K562 (cell line): ENCODE measurements around the gene TMPO. TPM values are rescaled to one million over a fixed set of nuclear protein-coding genes. Genes with fewer than 3 reads are reported as not detected.
A peak's percentile ranks its signal among the peaks of the same experiment; 100 is the strongest.

Experiments used
- ATAC-seq: fragments of 200-7000 bp; cut with Tn5 transposase; 3 replicates; pipeline ENCODE4 v1.9.1; 2020; ENCODE audit warnings: moderate library complexity
- BruUV-seq: library from RNA; stranded (reverse); fragments of 400-500 nt; replicated peaks from 2 replicates; lab custom pipeline; 2021; lab: Mats Ljungman, UMichigan
- CTCF ChIA-PET: fragments of 300-600 bp; formaldehyde crosslinking; extraction: SDS; loops from one replicate; lab custom pipeline; 2021; ENCODE audit warnings: low intra/inter-chr PET ratio; lab: Yijun Ruan, JAX
- POLR2A ChIA-PET: fragments of 300-600, 350-650 bp; sonication (Branson Sonifier 250); formaldehyde crosslinking; extraction: SDS; loops from one replicate; lab custom pipeline; 2021; ENCODE audit warnings: antibody characterized with exemption, inconsistent platforms; lab: Yijun Ruan, JAX
- DNase-seq, 4 experiments: peaks; one replicate each; pipeline versions ENCODE4 v3.0.0 to v3.0.0-alpha.2; 2011 to 2018; ENCODE audit warnings: low spot score in 3 of 4, mixed read lengths in 3 of 4; ENCODE audit errors: extremely low read depth in 1 of 4
- FAIRE-seq: peaks from 2 replicates; lab custom pipeline; 2011; peaks lifted over from hg19 to GRCh38; lab: Jason Lieb, UNC
- H2AFZ ChIP-seq: 2 replicates; pipeline ENCODE4 v1.6.0; 2011; ENCODE audit warnings: low read depth, low read length, control low read depth, inconsistent platforms
- H3K27ac ChIP-seq: fragments of 200-600 bp; 3 replicates; pipeline ENCODE4 v1.8.0; 2011; ENCODE audit warnings: low read depth, mild to moderate bottlenecking, control low read depth, inconsistent platforms, low read length, moderate library complexity, mixed read lengths; ENCODE audit errors: extremely low read depth
- H3K27me3 ChIP-seq, 2 experiments: fragments of 300-600 bp in 1 of 2; 2 replicates in 1 of 2; 3 replicates in 1 of 2; pipeline versions ENCODE4 v1.6.0 to v1.8.0; 2011; ENCODE audit warnings: inconsistent platforms in 2 of 2, low read length in 2 of 2, mild to moderate bottlenecking in 1 of 2, mixed read lengths in 1 of 2, moderate library complexity in 1 of 2; ENCODE audit not compliant: control insufficient read depth in 2 of 2, insufficient read depth in 2 of 2
- H3K36me3 ChIP-seq: fragments of 300-600 bp; 3 replicates; pipeline ENCODE4 v1.8.0; 2011; ENCODE audit warnings: mild to moderate bottlenecking, low read length, inconsistent platforms; ENCODE audit not compliant: control insufficient read depth, insufficient read depth
- H3K4me1 ChIP-seq, 2 experiments: fragments of 200-600 bp in 1 of 2; replicated peaks in 1 of 2; 2 replicates in 1 of 2; 3 replicates in 1 of 2; pipeline versions ENCODE4 v1.5.1 to v1.8.0; 2011; ENCODE audit warnings: inconsistent platforms in 2 of 2, low read length in 2 of 2, mild to moderate bottlenecking in 1 of 2, mixed read lengths in 1 of 2, moderate library complexity in 1 of 2; ENCODE audit not compliant: control insufficient read depth in 2 of 2, insufficient read depth in 2 of 2
- H3K4me2 ChIP-seq: 2 replicates; pipeline ENCODE4 v1.6.1; 2011; ENCODE audit warnings: low read length, control low read depth, inconsistent platforms, mixed read lengths; ENCODE audit not compliant: insufficient read depth
- H3K4me3 ChIP-seq: fragments of 200-600 bp; sonication (generic), shearing (Covaris generic); 2 replicates; pipeline ENCODE4 v1.5.1; 2016; ENCODE audit warnings: control low read depth, inconsistent platforms
- H3K79me2 ChIP-seq: fragments of 200-600 bp; 3 replicates; pipeline ENCODE4 v1.8.0; 2011; ENCODE audit warnings: low read length, inconsistent platforms; ENCODE audit not compliant: control insufficient read depth, insufficient read depth
- H3K9ac ChIP-seq, 2 experiments: 2 replicates each; pipeline versions ENCODE4 v1.6.0 to v1.6.1; 2011; ENCODE audit warnings: low read depth in 2 of 2, low read length in 2 of 2, control low read depth in 1 of 2, inconsistent platforms in 1 of 2, mild to moderate bottlenecking in 1 of 2, mixed read lengths in 1 of 2; ENCODE audit not compliant: insufficient read depth in 1 of 2
- H3K9me1 ChIP-seq: one replicate; pipeline ENCODE4 v1.6.0; 2011; ENCODE audit warnings: inconsistent platforms, mild to moderate bottlenecking, low read length, moderate library complexity; ENCODE audit not compliant: control insufficient read depth, insufficient read depth
- H3K9me3 ChIP-seq: replicated peaks from 2 replicates; pipeline ENCODE4 v1.5.1; 2011; ENCODE audit warnings: low read depth, low read length, inconsistent platforms; ENCODE audit not compliant: control insufficient read depth, insufficient read depth
- H4K20me1 ChIP-seq: replicated peaks from 2 replicates; pipeline ENCODE4 v1.6.1; 2011; ENCODE audit warnings: low read length, inconsistent platforms, mixed read lengths; ENCODE audit not compliant: control insufficient read depth, insufficient read depth
- E2F5 ChIP-seq: sonication (generic); formaldehyde crosslinking; IDR thresholded peaks from 2 replicates; pipeline ENCODE4 v1.8.0; 2022; ENCODE audit warnings: mild to moderate bottlenecking, missing genetic modification reagents
- HINFP ChIP-seq: fragments of 450-650 bp; conservative IDR thresholded peaks from 2 replicates; pipeline ENCODE4 v1.6.1; 2016; ENCODE audit warnings: missing genetic modification characterization, low read depth, mild to moderate bottlenecking, control low read depth, missing compliant biosample characterization
- MEIS2 ChIP-seq: fragments of 450-650 bp; IDR thresholded peaks from 2 replicates; pipeline ENCODE4 v1.6.1; 2014; ENCODE audit warnings: mild to moderate bottlenecking; ENCODE audit not compliant: partially characterized antibody
- MNT ChIP-seq, 2 experiments: fragments of 450-650 bp; conservative IDR thresholded peaks; 2 replicates each; pipeline ENCODE4 v1.6.1; 2017; ENCODE audit warnings: mild to moderate bottlenecking in 2 of 2, moderate library complexity in 2 of 2
- MTA3 ChIP-seq: fragments of 450-650 bp; formaldehyde crosslinking; IDR thresholded peaks from 2 replicates; pipeline ENCODE4 v1.6.1; 2017; ENCODE audit warnings: mild to moderate bottlenecking, borderline replicate concordance
- NBN ChIP-seq: fragments of 450-650 bp; IDR thresholded peaks from 2 replicates; pipeline ENCODE4 v1.6.1; 2016; ENCODE audit warnings: low read depth, mild to moderate bottlenecking
- NEUROD1 ChIP-seq: fragments of 150-350 bp; IDR thresholded peaks from 2 replicates; pipeline ENCODE4 v1.6.1; 2014; ENCODE audit warnings: borderline replicate concordance, low read length, low read depth; ENCODE audit not compliant: partially characterized antibody
- NR2C1 ChIP-seq, 2 experiments: fragments of 450-650 bp; IDR thresholded peaks; 2 replicates each; pipeline ENCODE4 v1.6.1; 2017; ENCODE audit warnings: mild to moderate bottlenecking in 2 of 2, antibody characterized with exemption in 1 of 2, inconsistent platforms in 1 of 2, missing compliant biosample characterization in 1 of 2, missing genetic modification characterization in 1 of 2
- PHB2 ChIP-seq: fragments of 450-650 bp; IDR thresholded peaks from 2 replicates; pipeline ENCODE4 v1.6.1; 2017; ENCODE audit warnings: low read depth
- PTBP1 ChIP-seq: fragments of 200-400 bp; formaldehyde crosslinking; IDR thresholded peaks from 2 replicates; pipeline ENCODE4 v1.6.1; 2017; ENCODE audit warnings: low read depth, low read length
- SIN3B ChIP-seq: fragments of 450-650 bp; IDR thresholded peaks from 2 replicates; pipeline ENCODE4 v1.6.1; 2017; ENCODE audit warnings: low read depth, mild to moderate bottlenecking, moderate library complexity
- SMAD1 ChIP-seq: fragments of 150-350 bp; IDR thresholded peaks from 2 replicates; pipeline ENCODE4 v1.6.1; 2014; ENCODE audit warnings: low read length, low read depth; ENCODE audit not compliant: partially characterized antibody
- SOX6 ChIP-seq: fragments of 450-650 bp; IDR thresholded peaks from 2 replicates; pipeline ENCODE4 v1.6.1; 2014; ENCODE audit warnings: mild to moderate bottlenecking
- TRIM24 ChIP-seq, 2 experiments: fragments of 450-650 bp; IDR thresholded peaks; 2 replicates each; pipeline ENCODE4 v1.6.1; 2016
- ZBTB11 ChIP-seq, 3 experiments: fragments of 200-800 bp in 1 of 3; fragments of 250-450 bp in 1 of 3; fragments of 450-650 bp in 1 of 3; sonication (Bioruptor Pico) in 1 of 3; sonication (Bioruptor generic) in 1 of 3; formaldehyde crosslinking in 1 of 3; IDR thresholded peaks; 2 replicates each; pipeline versions ENCODE4 v1.6.1 to v1.8.0; 2016 to 2022; ENCODE audit warnings: mild to moderate bottlenecking in 2 of 3, missing genetic modification characterization in 2 of 3, missing compliant biosample characterization in 1 of 3, moderate library complexity in 1 of 3
- ZNF24 ChIP-seq: fragments of 450-650 bp; IDR thresholded peaks from 2 replicates; pipeline ENCODE4 v1.6.1; 2016
- WGBS: fragments of 100-300 bp; shearing (Covaris generic); methylation state at CpG from one replicate; pipeline ENCODE4 v1.1.6; 2016; ENCODE audit warnings: low coverage, mixed read lengths; ENCODE audit not compliant: insufficient coverage; ENCODE audit errors: missing lambda C conversion rate; 5-methylcytosine and 5-hydroxymethylcytosine counted together
- in situ Hi-C: fragments of 300-500 bp; cut with MboI; formaldehyde crosslinking; loops from 4 replicates; pipeline ENCODE4 v1.15.0; 2018; ENCODE audit warnings: inconsistent platforms, mixed read lengths
- intact Hi-C: fragments of 100-400 bp; cut with micrococcal nuclease; formaldehyde crosslinking; loops from 2 replicates; pipeline ENCODE4 v1.14.2; 2022
- polyA plus RNA-seq, 8 experiments: library from polyadenylated mRNA; depleted of rRNA in 4 of 8; stranded (reverse) in 5 of 8; unstranded in 3 of 8; fragments of >200 nt; fragmentation: Nextera tagmentation in 2 of 8; fragmentation: Illumina TruSeq in 1 of 8; extraction: Ambion mirVana in 2 of 8; extraction: Trizol in 1 of 8; gene quantifications; 2 replicates each; pipeline versions ENCODE4 v1.2.1 to v1.2.3, GENCODE V29; 2011 to 2014; ENCODE audit warnings: inconsistent platforms in 1 of 8, missing spikeins in 1 of 8
- total RNA-seq, 7 experiments: library from RNA; depleted of rRNA in 6 of 7; stranded (reverse); fragments of >200 nt in 6 of 7; fragmentation: Illumina TruSeq in 2 of 7; extraction: Trizol in 2 of 7; gene quantifications; 2 replicates each; pipeline versions ENCODE4 v1.2.1 to v1.2.3, GENCODE V29; 2011 to 2021; ENCODE audit warnings: low replicate concordance in 1 of 7

The TMPO gene
- total and polyA plus RNA-seq, 9 of the 15 experiments (the other 6 are each of a cell fraction or from before 2014, with no cell fraction given) = 62.1 to 263 (median 182) TPM

- in situ Hi-C loops (no loop called here), intact Hi-C loops (no loop called here)
- Histone ChIP-seq H3K27me3 (no peaks in the 10 kb centered on the region), H3K9me3 (no peaks in the 10 kb centered on the region), H3K4me2 (no peak overlapping the region), H3K9ac (no peak overlapping the region), H3K9me1 (no peaks in the 10 kb centered on the region), H3K4me3 (no peak overlapping the region), H3K4me1 (no peaks in the 10 kb centered on the region), H4K20me1 (no peaks in the 10 kb centered on the region), H2AFZ (no peak overlapping the region), H3K79me2 (no peaks in the 10 kb centered on the region), H3K36me3 (peaks cover 46% of the 10 kb centered on the region), H3K27ac (no peak overlapping the region)
- ATAC-seq (peak; percentile 11; the same call in 1 of the 3 replicates), DNase-seq (no peak), FAIRE-seq (no peak)
- BruUV-seq = no TSS peak
- POLR2A ChIA-PET = interaction anchor here (0.9 to 1.1 kb wide), 4 partner anchors 8 to 43 kb away, joined by 3 to 6 read pairs (median 3); partner anchors contain the start of gene TMPO
- WGBS = 69% methylated on average over 3 of the region's 3 CpGs
- CTCF ChIA-PET = no interaction called here
- TF ChIP-seq E2F5 (no peak), MTA3 (no peak), SOX6 (peak; percentile 33; the same call in 1 of the 2 replicates), ZNF24 (no peak), HINFP (no peak), NR2C1 (IDR thresholded peaks at IDR 0.05) (no peak), NR2C1 (tag; IDR thresholded peaks at IDR 0.05) (no peak), SIN3B (no peak), PTBP1 (no peak), MNT (conservative IDR thresholded peaks at IDR 0.05) (no peak), NBN (no peak), NEUROD1 (no peak), TRIM24 (IDR thresholded peaks at IDR 0.05) (0 out of 4 replicates have a peak, but pooled peaks of 1 of the 2 experiments have one; percentile 19), SMAD1 (no peak), ZBTB11 (CRISPR knock-in tag; IDR thresholded peaks at IDR 0.05) (no peak), PHB2 (0 out of 2 replicates have a peak, but pooled peaks have one; percentile 8), MEIS2 (peak; percentile 52)
These were observed 36.4 kb downstream of the TMPO start for GRCh38 chr12:98551787-98552186.
